HepG2 (cell line): ENCODE measurements around the gene TANGO2. TPM values are rescaled to one million over a fixed set of nuclear protein-coding genes. Genes with fewer than 3 reads are reported as not detected.

Experiments
- AGO2 ChIP-seq: fragments of 200-400 bp; formaldehyde crosslinking; optimal IDR thresholded peaks from 2 replicates; pipeline ENCODE3; 2017; ENCODE audit warnings: mild to moderate bottlenecking, low read depth, low read length, moderate library complexity
- DNMT1 ChIP-seq: sonication (generic); formaldehyde crosslinking; IDR thresholded peaks from 2 replicates; pipeline ENCODE4 v1.5.1; 2020; ENCODE audit warnings: mild to moderate bottlenecking, missing genetic modification reagents
- IKZF1 ChIP-seq: fragments of 450-650 bp; IDR thresholded peaks from 2 replicates; pipeline ENCODE4 v1.7.1; 2016
- MATR3 ChIP-seq: sonication (generic); formaldehyde crosslinking; IDR thresholded peaks from 2 replicates; pipeline ENCODE4 v1.4.0; 2020; ENCODE audit warnings: missing genetic modification reagents
- MED8 ChIP-seq: sonication (generic); formaldehyde crosslinking; IDR thresholded peaks from 2 replicates; pipeline ENCODE4 v1.8.1; 2023; ENCODE audit warnings: mild to moderate bottlenecking, missing genetic modification reagents; ENCODE audit not compliant: insufficient replicate concordance
- PBX3 ChIP-seq: sonication (generic); formaldehyde crosslinking; IDR thresholded peaks from 2 replicates; pipeline ENCODE4 v1.8.1; 2023; ENCODE audit warnings: missing genetic modification reagents, inconsistent platforms, borderline replicate concordance
- PPARG ChIP-seq: conservative IDR thresholded peaks from 2 replicates; pipeline ENCODE4 v1.6.1; 2016; ENCODE audit warnings: missing biosample characterization, missing genetic modification reagents
- RBM22 ChIP-seq: fragments of 200-400 bp; formaldehyde crosslinking; optimal IDR thresholded peaks from 2 replicates; pipeline ENCODE3; 2017; ENCODE audit warnings: mild to moderate bottlenecking, low read length, moderate library complexity
- RELA ChIP-seq: sonication (generic); formaldehyde crosslinking; IDR thresholded peaks from 2 replicates; pipeline ENCODE4 v1.4.0; 2020; ENCODE audit warnings: missing genetic modification reagents
- SPEN ChIP-seq: sonication (generic); formaldehyde crosslinking; IDR thresholded peaks from 2 replicates; pipeline ENCODE4 v1.5.1; 2020; ENCODE audit warnings: low read depth, mild to moderate bottlenecking, missing genetic modification reagents
- THAP9 ChIP-seq: sonication (generic); formaldehyde crosslinking; IDR thresholded peaks from 2 replicates; pipeline ENCODE4; 2020; ENCODE audit warnings: missing genetic modification reagents, mild to moderate bottlenecking, borderline replicate concordance
- ZFP62 ChIP-seq: sonication (generic); formaldehyde crosslinking; IDR thresholded peaks from 2 replicates; pipeline ENCODE4 v1.4.0; 2020; ENCODE audit warnings: missing genetic modification reagents
- ZNF367 ChIP-seq: sonication (generic); formaldehyde crosslinking; IDR thresholded peaks from 2 replicates; pipeline ENCODE4 v1.4.0; 2020; ENCODE audit warnings: missing genetic modification reagents, borderline replicate concordance
- polyA plus RNA-seq, 8 experiments: library from polyadenylated mRNA; depleted of rRNA in 3 of 8; stranded (reverse) in 7 of 8; unstranded in 1 of 8; fragments of >200 nt; fragmentation: Illumina TruSeq in 4 of 8; extraction: Trizol in 4 of 8; gene quantifications; 2 replicates each; pipeline versions ENCODE4 v1.2.1 to v1.2.3, GENCODE V29; 2011 to 2016; ENCODE audit warnings: low read depth in 4 of 8, missing spikeins in 1 of 8, mixed read lengths in 1 of 8; ENCODE audit not compliant: insufficient read depth in 1 of 8
- total RNA-seq, 5 experiments: library from RNA; depleted of rRNA; stranded (reverse); fragments of >200 nt; fragmentation: Illumina TruSeq; extraction: Trizol; gene quantifications; 2 replicates each; pipeline ENCODE4 v1.2.3, GENCODE V29; 2016; ENCODE audit warnings: low read depth in 1 of 5

TANGO2 gene
- total and polyA plus RNA-seq, 2 of the 13 experiments (the other 11 are each of a cell fraction or from before 2014, with no cell fraction given) = 12.9 to 14.8 TPM

- TF ChIP-seq MED8 (CRISPR knock-in tag) = no peak
- TF ChIP-seq RELA (CRISPR knock-in tag) = no peak
- TF ChIP-seq SPEN (CRISPR knock-in tag) = no peak
- peak; percentile 3 for TF ChIP-seq RBM22
- no peak for TF ChIP-seq DNMT1 (CRISPR knock-in tag)
- no peak for TF ChIP-seq THAP9 (CRISPR knock-in tag)
- no peak for TF ChIP-seq PPARG (CRISPR knock-in tag)
- TF ChIP-seq AGO2 = peak; percentile 87
- TF ChIP-seq ZFP62 = no peak
- TF ChIP-seq ZNF367 (CRISPR knock-in tag) = no peak
- no peak for TF ChIP-seq PBX3
- TF ChIP-seq MATR3 (CRISPR knock-in tag) = no peak
- TF ChIP-seq IKZF1 = no peak
Measured at GRCh38 chr22:20112623-20113511, 92.0 kb downstream of the TANGO2 start (continued).
